HepG2 (cell line): ENCODE data around the gene CD7. TPM values are rescaled to one million over a fixed set of nuclear protein-coding genes. Genes with fewer than 3 reads are reported as not detected.
A peak's percentile ranks its signal among the peaks of the same experiment; 100 is the strongest.

Experiments used
- KDM3A ChIP-seq: IDR thresholded peaks from 2 replicates; pipeline ENCODE4 v1.6.1; 2018; ENCODE audit warnings: low read depth, missing compliant biosample characterization
- MEIS1 ChIP-seq: sonication (generic); formaldehyde crosslinking; IDR thresholded peaks from 2 replicates; pipeline ENCODE4 v1.9.0; 2021; ENCODE audit warnings: mild to moderate bottlenecking, missing genetic modification reagents, moderate library complexity, borderline replicate concordance
- ZBTB43 ChIP-seq: sonication (generic); formaldehyde crosslinking; conservative IDR thresholded peaks from 2 replicates; pipeline ENCODE4 v1.4.0; 2020; ENCODE audit warnings: missing genetic modification reagents
- ZMYM3 ChIP-seq: sonication (generic); formaldehyde crosslinking; IDR thresholded peaks from 2 replicates; pipeline ENCODE4 v1.5.1; 2020; ENCODE audit warnings: mild to moderate bottlenecking, missing genetic modification reagents
- ZNF337 ChIP-seq: sonication (generic); formaldehyde crosslinking; IDR thresholded peaks from 2 replicates; pipeline ENCODE4 v1.5.1; 2020; ENCODE audit warnings: missing genetic modification reagents, low read depth, mild to moderate bottlenecking, borderline replicate concordance
- ZNF674 ChIP-seq: sonication (generic); formaldehyde crosslinking; IDR thresholded peaks from 2 replicates; pipeline ENCODE4 v1.5.0; 2020; ENCODE audit warnings: low read depth, mild to moderate bottlenecking, missing genetic modification reagents
- ZNF883 ChIP-seq: sonication (generic); formaldehyde crosslinking; IDR thresholded peaks from 2 replicates; pipeline ENCODE4 v1.5.1; 2020; ENCODE audit warnings: mild to moderate bottlenecking, missing genetic modification reagents; ENCODE audit errors: not compliant biosample characterization
- ZSCAN12 ChIP-seq: sonication (generic); formaldehyde crosslinking; IDR thresholded peaks from 2 replicates; pipeline ENCODE4 v1.9.0; 2021; ENCODE audit warnings: mild to moderate bottlenecking, missing genetic modification reagents
- polyA plus RNA-seq, 8 experiments: library from polyadenylated mRNA; depleted of rRNA in 3 of 8; stranded (reverse) in 7 of 8; unstranded in 1 of 8; fragments of >200 nt; fragmentation: Illumina TruSeq in 4 of 8; extraction: Trizol in 4 of 8; gene quantifications; 2 replicates each; pipeline versions ENCODE4 v1.2.1 to v1.2.3, GENCODE V29; 2011 to 2016; ENCODE audit warnings: low read depth in 4 of 8, missing spikeins in 1 of 8, mixed read lengths in 1 of 8; ENCODE audit not compliant: insufficient read depth in 1 of 8
- total RNA-seq, 5 experiments: library from RNA; depleted of rRNA; stranded (reverse); fragments of >200 nt; fragmentation: Illumina TruSeq; extraction: Trizol; gene quantifications; 2 replicates each; pipeline ENCODE4 v1.2.3, GENCODE V29; 2016; ENCODE audit warnings: low read depth in 1 of 5
- TF ChIP-seq, protein P1 (sequence below): sonication (generic); formaldehyde crosslinking; IDR thresholded peaks from 2 replicates; pipeline ENCODE4 v1.4.0; 2020; ENCODE audit warnings: missing genetic modification reagents
- TF ChIP-seq, protein P2 (sequence below): sonication (generic); formaldehyde crosslinking; IDR thresholded peaks from 2 replicates; pipeline ENCODE4 v1.8.0; 2022; ENCODE audit warnings: missing genetic modification reagents, mild to moderate bottlenecking, moderate library complexity, borderline replicate concordance
- TF ChIP-seq, protein P3 (sequence below): IDR thresholded peaks from 2 replicates; pipeline ENCODE4 v1.6.1; 2018; ENCODE audit warnings: missing genetic modification reagents

The CD7 gene
- total and polyA plus RNA-seq, 2 of the 13 experiments (the other 11 are each of a cell fraction or from before 2014, with no cell fraction given), result 67.6 to 76.4 TPM

- TF ChIP-seq, protein P1, sequence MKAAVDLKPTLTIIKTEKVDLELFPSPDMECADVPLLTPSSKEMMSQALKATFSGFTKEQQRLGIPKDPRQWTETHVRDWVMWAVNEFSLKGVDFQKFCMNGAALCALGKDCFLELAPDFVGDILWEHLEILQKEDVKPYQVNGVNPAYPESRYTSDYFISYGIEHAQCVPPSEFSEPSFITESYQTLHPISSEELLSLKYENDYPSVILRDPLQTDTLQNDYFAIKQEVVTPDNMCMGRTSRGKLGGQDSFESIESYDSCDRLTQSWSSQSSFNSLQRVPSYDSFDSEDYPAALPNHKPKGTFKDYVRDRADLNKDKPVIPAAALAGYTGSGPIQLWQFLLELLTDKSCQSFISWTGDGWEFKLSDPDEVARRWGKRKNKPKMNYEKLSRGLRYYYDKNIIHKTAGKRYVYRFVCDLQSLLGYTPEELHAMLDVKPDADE, result no peak
- TF ChIP-seq MEIS1 (CRISPR knock-in tag), result peak; percentile 47
- no peak for TF ChIP-seq ZNF674 (CRISPR knock-in tag)
- no peak for TF ChIP-seq ZNF883
- 0 out of 2 replicates have a peak, but pooled peaks have one; percentile 57 for TF ChIP-seq ZBTB43 (CRISPR knock-in tag)
- TF ChIP-seq KDM3A (CRISPR knock-in tag), result peak; percentile 82; the same call in 1 of the 2 replicates
- TF ChIP-seq, protein P2, sequence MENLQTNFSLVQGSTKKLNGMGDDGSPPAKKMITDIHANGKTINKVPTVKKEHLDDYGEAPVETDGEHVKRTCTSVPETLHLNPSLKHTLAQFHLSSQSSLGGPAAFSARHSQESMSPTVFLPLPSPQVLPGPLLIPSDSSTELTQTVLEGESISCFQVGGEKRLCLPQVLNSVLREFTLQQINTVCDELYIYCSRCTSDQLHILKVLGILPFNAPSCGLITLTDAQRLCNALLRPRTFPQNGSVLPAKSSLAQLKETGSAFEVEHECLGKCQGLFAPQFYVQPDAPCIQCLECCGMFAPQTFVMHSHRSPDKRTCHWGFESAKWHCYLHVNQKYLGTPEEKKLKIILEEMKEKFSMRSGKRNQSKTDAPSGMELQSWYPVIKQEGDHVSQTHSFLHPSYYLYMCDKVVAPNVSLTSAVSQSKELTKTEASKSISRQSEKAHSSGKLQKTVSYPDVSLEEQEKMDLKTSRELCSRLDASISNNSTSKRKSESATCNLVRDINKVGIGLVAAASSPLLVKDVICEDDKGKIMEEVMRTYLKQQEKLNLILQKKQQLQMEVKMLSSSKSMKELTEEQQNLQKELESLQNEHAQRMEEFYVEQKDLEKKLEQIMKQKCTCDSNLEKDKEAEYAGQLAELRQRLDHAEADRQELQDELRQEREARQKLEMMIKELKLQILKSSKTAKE (CRISPR knock-in tag), result peak; percentile 100
- peak; percentile 97 for TF ChIP-seq ZMYM3 (CRISPR knock-in tag)
- TF ChIP-seq, protein P3, sequence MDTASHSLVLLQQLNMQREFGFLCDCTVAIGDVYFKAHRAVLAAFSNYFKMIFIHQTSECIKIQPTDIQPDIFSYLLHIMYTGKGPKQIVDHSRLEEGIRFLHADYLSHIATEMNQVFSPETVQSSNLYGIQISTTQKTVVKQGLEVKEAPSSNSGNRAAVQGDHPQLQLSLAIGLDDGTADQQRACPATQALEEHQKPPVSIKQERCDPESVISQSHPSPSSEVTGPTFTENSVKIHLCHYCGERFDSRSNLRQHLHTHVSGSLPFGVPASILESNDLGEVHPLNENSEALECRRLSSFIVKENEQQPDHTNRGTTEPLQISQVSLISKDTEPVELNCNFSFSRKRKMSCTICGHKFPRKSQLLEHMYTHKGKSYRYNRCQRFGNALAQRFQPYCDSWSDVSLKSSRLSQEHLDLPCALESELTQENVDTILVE (CRISPR knock-in tag), result no peak; the same call in none of the 2 replicates
- no peak for TF ChIP-seq ZSCAN12 (CRISPR knock-in tag)
- no peak for TF ChIP-seq ZNF337 (CRISPR knock-in tag)
Observed at GRCh38 chr17:82287868-82288801, 29.3 kb downstream of the CD7 start (continued).
